NB4 (cell line): ENCODE measurements around the gene AASDHPPT.

Experiments used
- CTCF ChIP-seq: IDR thresholded peaks from one replicate; pipeline ENCODE4 v1.5.1; 2012; ENCODE audit warnings: low read depth, low read length
- MYC ChIP-seq: IDR thresholded peaks from 2 replicates; pipeline ENCODE4 v1.6.1; 2011; ENCODE audit warnings: low read depth, low read length
- POLR2A ChIP-seq: IDR thresholded peaks from 2 replicates; pipeline ENCODE4 v1.6.1; 2011; ENCODE audit warnings: mild to moderate bottlenecking; ENCODE audit not compliant: insufficient read length; ENCODE audit errors: extremely low read depth
- TF ChIP-seq, protein P1 (sequence below): IDR thresholded peaks from 2 replicates; pipeline ENCODE4 v1.6.1; 2011; ENCODE audit warnings: low read depth, low read length

DNA sequence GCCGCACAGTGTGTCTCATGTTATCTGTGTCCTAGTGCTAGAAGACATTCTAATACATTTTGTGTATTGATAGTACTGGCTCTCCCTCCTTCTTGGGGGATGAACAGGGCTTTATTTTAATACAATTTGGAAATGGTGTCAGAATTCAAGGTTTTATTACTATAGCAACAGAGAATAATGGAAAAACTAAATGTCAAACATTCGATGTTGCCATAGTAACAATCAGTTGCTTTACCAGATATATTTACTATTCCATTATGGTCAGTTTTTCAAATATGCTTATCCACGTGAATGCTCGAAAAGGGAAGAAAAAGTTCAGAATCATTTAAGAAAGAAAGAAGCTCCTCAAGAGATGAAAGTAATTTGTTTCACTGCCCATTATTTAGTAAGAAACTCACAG lies 46.9 kb upstream of the AASDHPPT start:
- TF ChIP-seq CTCF = no peak
- no peak for TF ChIP-seq POLR2A
- TF ChIP-seq, protein P1, sequence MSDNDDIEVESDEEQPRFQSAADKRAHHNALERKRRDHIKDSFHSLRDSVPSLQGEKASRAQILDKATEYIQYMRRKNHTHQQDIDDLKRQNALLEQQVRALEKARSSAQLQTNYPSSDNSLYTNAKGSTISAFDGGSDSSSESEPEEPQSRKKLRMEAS = no peak
- TF ChIP-seq MYC = no peak
